H1 (cell line): ENCODE measurements around the gene GRPR. TPM values are rescaled to one million over a fixed set of nuclear protein-coding genes. Genes with fewer than 3 reads are reported as not detected.

Experiments used
- polyA plus RNA-seq, 7 experiments: library from polyadenylated mRNA; depleted of rRNA in 3 of 7; stranded (reverse) in 5 of 7; unstranded in 2 of 7; fragments of >200 nt in 5 of 7; fragments of 200-250 nt in 2 of 7; gene quantifications; 1 replicate in 5 of 7; 2 replicates in 1 of 7; 4 replicates in 1 of 7; pipeline versions ENCODE4 v1.2.1 to v1.2.3, GENCODE V29; 2011 to 2013; ENCODE audit warnings: missing spikeins in 2 of 7, mixed read lengths in 2 of 7
- total RNA-seq: library from RNA; stranded (reverse); fragmentation: NEBNext Ultra II Directional; extraction: Animal tissue kit (Norgen Biotek cat#: 25700); gene quantifications from 2 replicates; pipeline ENCODE4 v1.2.1, GENCODE V29; 2021
- TF ChIP-seq, protein P1 (sequence below), 3 experiments: IDR thresholded peaks; 1 replicate in 2 of 3; 2 replicates in 1 of 3; pipeline versions ENCODE4 v1.5.1 to v1.6.1; 2011; ENCODE audit warnings: low read length in 3 of 3, mild to moderate bottlenecking in 3 of 3, inconsistent platforms in 2 of 3, low read depth in 1 of 3, moderate library complexity in 1 of 3; ENCODE audit not compliant: insufficient read depth in 1 of 3; ENCODE audit errors: control extremely low read depth in 1 of 3

Gene GRPR
- total and polyA plus RNA-seq, 2 of the 8 experiments (the other 6 are each of a cell fraction or from before 2014, with no cell fraction given): 18.6 to 78.4 TPM

- TF ChIP-seq, protein P1, sequence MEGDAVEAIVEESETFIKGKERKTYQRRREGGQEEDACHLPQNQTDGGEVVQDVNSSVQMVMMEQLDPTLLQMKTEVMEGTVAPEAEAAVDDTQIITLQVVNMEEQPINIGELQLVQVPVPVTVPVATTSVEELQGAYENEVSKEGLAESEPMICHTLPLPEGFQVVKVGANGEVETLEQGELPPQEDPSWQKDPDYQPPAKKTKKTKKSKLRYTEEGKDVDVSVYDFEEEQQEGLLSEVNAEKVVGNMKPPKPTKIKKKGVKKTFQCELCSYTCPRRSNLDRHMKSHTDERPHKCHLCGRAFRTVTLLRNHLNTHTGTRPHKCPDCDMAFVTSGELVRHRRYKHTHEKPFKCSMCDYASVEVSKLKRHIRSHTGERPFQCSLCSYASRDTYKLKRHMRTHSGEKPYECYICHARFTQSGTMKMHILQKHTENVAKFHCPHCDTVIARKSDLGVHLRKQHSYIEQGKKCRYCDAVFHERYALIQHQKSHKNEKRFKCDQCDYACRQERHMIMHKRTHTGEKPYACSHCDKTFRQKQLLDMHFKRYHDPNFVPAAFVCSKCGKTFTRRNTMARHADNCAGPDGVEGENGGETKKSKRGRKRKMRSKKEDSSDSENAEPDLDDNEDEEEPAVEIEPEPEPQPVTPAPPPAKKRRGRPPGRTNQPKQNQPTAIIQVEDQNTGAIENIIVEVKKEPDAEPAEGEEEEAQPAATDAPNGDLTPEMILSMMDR (IDR thresholded peaks at IDR 0.05; ENCODE audit: control extremely low read depth in 1 of 3, insufficient read depth in 1 of 3, low read depth in 1 of 3, low read length in 3 of 3): peak; percentile 49 to 75 (median 66)
Measured at GRCh38 chrX:16123222-16123786, at the start of gene GRPR (continued).
